Type B pancreatic cell (in vitro differentiated cells): ENCODE results near the gene COL23A1. TPM values are rescaled to one million over a fixed set of nuclear protein-coding genes. Genes with fewer than 3 reads are reported as not detected.

Experiments used
- DNase-seq: peaks from one replicate; pipeline ENCODE4 v3.0.0; 2021; ENCODE audit warnings: mixed read lengths; ENCODE audit not compliant: unreplicated experiment; ENCODE audit errors: extremely low spot score
- H3K27ac Mint-ChIP-seq: 2 replicates; pipeline ENCODE4 v1.8.0; 2021; ENCODE audit warnings: mild to moderate bottlenecking, mixed read lengths
- H3K27me3 Mint-ChIP-seq: 2 replicates; pipeline ENCODE4 v1.8.0; 2021; ENCODE audit warnings: mixed read lengths
- H3K36me3 Mint-ChIP-seq: 2 replicates; pipeline ENCODE4 v1.8.0; 2021; ENCODE audit warnings: mixed read lengths
- H3K4me1 Mint-ChIP-seq: one replicate; pipeline ENCODE4 v1.8.0; 2021; ENCODE audit warnings: mixed read lengths; ENCODE audit not compliant: unreplicated experiment
- H3K4me3 Mint-ChIP-seq: 2 replicates; pipeline ENCODE4 v1.8.0; 2021; ENCODE audit warnings: mild to moderate bottlenecking, mixed read lengths
- H3K9me3 Mint-ChIP-seq: 2 replicates; pipeline ENCODE4 v1.8.0; 2021; ENCODE audit warnings: mixed read lengths
- total RNA-seq: library from RNA; stranded (reverse); gene quantifications from 2 replicates; pipeline ENCODE4 v1.2.1, GENCODE V29; 2021; ENCODE audit warnings: low replicate concordance
- TF ChIP-seq, protein P1 (sequence below): fragments of 200-600 bp; sonication (generic); conservative IDR thresholded peaks from 2 replicates; pipeline ENCODE4 v1.5.0; 2021; ENCODE audit warnings: antibody characterized with exemption, mild to moderate bottlenecking

Gene COL23A1
- total RNA-seq, 1 donor from 2014 or later, result 15.5 TPM

DNA sequence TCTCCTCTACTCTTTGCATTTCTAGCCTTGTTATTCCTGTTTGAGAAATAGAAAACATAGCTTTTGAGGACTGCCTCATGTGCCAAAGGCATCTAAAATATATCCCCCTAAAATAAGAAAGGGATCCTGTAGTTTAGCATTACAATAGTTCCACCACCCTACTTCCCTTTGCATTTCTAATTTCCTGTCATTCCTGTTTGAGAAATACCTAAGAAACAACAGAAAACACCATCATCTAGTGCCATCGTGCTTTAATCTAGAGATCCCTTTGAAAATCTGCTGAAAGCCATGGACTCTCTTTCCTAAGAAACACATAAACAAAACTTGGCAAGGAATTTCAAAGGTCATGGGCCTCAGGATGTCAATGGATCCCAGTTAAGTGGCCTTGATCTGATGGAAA, 29.2 kb upstream of the COL23A1 start:
- H3K4me3 Mint-ChIP-seq, result no peak overlapping the region
- TF ChIP-seq, protein P1, sequence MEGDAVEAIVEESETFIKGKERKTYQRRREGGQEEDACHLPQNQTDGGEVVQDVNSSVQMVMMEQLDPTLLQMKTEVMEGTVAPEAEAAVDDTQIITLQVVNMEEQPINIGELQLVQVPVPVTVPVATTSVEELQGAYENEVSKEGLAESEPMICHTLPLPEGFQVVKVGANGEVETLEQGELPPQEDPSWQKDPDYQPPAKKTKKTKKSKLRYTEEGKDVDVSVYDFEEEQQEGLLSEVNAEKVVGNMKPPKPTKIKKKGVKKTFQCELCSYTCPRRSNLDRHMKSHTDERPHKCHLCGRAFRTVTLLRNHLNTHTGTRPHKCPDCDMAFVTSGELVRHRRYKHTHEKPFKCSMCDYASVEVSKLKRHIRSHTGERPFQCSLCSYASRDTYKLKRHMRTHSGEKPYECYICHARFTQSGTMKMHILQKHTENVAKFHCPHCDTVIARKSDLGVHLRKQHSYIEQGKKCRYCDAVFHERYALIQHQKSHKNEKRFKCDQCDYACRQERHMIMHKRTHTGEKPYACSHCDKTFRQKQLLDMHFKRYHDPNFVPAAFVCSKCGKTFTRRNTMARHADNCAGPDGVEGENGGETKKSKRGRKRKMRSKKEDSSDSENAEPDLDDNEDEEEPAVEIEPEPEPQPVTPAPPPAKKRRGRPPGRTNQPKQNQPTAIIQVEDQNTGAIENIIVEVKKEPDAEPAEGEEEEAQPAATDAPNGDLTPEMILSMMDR, result no peak
- no peaks in the 10 kb centered on the region for H3K27me3 Mint-ChIP-seq
- peaks cover 2% of the 10 kb centered on the region for H3K4me1 Mint-ChIP-seq
- H3K36me3 Mint-ChIP-seq, result peaks cover 35% of the 10 kb centered on the region
- H3K27ac Mint-ChIP-seq, result no peak overlapping the region
- no peak for DNase-seq
- no peaks in the 10 kb centered on the region for H3K9me3 Mint-ChIP-seq

DNA sequence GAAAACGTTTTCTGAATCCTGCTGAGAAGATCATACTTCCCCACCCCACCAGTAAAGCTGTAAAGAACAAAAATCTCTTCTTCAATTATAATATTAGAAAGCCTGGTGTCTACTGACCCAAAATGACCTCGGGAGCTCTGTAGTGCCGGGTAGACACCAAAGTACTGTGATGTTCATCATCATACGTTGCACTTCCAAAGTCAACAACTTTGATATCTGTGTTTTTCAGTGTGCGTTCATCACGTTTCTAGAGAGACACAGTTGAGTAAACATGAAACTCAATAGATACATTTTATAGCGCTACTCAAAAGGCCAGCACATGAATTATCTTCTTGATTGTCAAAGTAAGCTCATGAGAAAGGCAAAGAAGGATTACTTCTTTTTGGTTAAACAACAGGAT, 22.1 kb upstream of the COL23A1 start:
- TF ChIP-seq, protein P1, result no peak
- peaks cover 50% of the 10 kb centered on the region for H3K36me3 Mint-ChIP-seq
- H3K4me3 Mint-ChIP-seq, result no peak overlapping the region
- no peaks in the 10 kb centered on the region for H3K4me1 Mint-ChIP-seq
- no peaks in the 10 kb centered on the region for H3K9me3 Mint-ChIP-seq
- no peak for DNase-seq
- no peak overlapping the region for H3K27ac Mint-ChIP-seq
- no peaks in the 10 kb centered on the region for H3K27me3 Mint-ChIP-seq

DNA sequence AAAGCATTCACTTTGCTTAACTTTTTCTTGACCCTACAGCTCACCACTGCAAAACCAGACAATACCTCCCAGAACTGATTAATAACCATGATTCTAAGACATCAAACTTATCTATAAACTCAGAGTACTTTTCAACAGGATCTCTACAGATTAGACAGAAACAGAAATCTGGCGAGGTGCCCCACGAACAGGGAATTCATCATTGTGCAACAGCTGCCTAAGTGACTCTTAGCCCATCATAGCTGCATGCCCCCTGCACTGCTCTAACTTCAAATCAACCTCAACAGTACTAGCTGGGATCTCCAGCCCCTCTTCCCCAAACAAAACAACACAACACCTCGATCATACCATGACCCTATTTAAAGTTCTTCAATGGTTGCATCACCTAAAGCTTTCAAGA, 16.1 kb upstream of the COL23A1 start:
- DNase-seq, result no peak
- H3K27ac Mint-ChIP-seq, result no peak overlapping the region
- H3K4me3 Mint-ChIP-seq, result no peak overlapping the region
- no peaks in the 10 kb centered on the region for H3K27me3 Mint-ChIP-seq
- no peaks in the 10 kb centered on the region for H3K4me1 Mint-ChIP-seq
- peaks cover 54% of the 10 kb centered on the region for H3K36me3 Mint-ChIP-seq
- TF ChIP-seq, protein P1, result no peak
- H3K9me3 Mint-ChIP-seq, result no peaks in the 10 kb centered on the region

DNA sequence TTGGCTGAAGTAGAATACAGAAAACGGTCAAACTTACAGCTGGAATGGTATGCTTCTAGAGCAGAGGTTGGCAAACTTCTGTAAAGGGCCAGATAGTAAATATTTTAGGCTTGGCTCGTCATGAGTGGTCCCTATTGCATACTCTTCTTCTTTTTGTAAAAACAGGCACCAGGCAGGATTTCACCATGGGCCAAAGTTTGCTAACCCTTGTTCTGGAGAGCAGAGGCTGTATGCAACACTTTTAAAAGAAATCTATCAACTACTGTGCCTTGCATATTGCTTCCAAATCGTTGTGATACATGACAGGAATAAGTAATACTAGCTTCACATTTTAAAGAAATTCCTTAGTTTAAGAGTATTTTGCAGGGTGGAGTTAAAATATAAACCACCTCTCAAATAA, 15.6 kb upstream of the COL23A1 start:
- no peak overlapping the region for H3K4me3 Mint-ChIP-seq
- peaks cover 55% of the 10 kb centered on the region for H3K36me3 Mint-ChIP-seq
- no peaks in the 10 kb centered on the region for H3K4me1 Mint-ChIP-seq
- no peaks in the 10 kb centered on the region for H3K9me3 Mint-ChIP-seq
- no peak for DNase-seq
- no peaks in the 10 kb centered on the region for H3K27me3 Mint-ChIP-seq
- no peak overlapping the region for H3K27ac Mint-ChIP-seq
- TF ChIP-seq, protein P1, result no peak

DNA sequence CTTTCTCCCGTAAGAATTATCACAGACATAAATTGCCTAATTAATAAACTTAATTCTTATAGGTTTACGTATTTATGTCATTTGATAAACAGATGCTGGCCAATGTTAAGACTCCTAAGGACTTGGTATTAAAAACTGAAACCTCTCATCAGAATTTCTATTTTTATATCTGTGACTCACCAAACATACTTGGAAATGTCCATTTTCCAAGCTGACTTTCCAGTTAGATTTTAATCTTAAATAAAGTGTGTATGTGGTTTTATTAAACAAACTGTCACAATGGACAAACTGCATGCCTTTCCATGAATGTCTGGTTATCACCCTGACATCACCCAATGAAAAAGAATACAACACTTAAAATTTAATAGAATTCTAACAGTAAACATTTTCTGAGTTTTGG, 12.6 kb upstream of the COL23A1 start:
- TF ChIP-seq, protein P1, result no peak
- DNase-seq, result no peak
- Mint-ChIP-seq H3K4me3 (no peak overlapping the region), H3K27ac (no peak overlapping the region), H3K9me3 (no peaks in the 10 kb centered on the region), H3K4me1 (no peaks in the 10 kb centered on the region), H3K36me3 (peaks cover 53% of the 10 kb centered on the region), H3K27me3 (no peaks in the 10 kb centered on the region)

DNA sequence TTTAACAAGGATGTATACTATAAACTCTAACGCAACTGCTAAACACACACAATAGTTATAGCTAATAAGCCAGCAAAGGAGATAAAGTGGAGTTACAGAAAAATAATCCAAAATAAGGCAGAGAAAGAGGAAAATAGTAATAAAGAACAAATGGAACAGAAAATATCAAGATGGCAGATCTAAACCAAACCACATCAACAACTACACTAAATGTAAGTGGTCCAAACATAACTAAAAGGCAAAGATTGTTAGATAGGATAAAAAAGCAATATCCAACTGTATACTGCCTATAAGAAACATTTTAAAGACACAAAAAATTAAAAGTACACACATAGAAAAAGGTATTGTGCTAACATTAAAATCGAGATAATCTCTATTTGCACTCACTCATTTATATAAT, 5.6 kb upstream of the COL23A1 start:
- DNase-seq, result no peak
- TF ChIP-seq, protein P1, result no peak
- no peak overlapping the region for H3K27ac Mint-ChIP-seq
- H3K4me3 Mint-ChIP-seq, result no peak overlapping the region
- H3K27me3 Mint-ChIP-seq, result peaks cover 11% of the 10 kb centered on the region
- peaks cover 3% of the 10 kb centered on the region for H3K4me1 Mint-ChIP-seq
- H3K36me3 Mint-ChIP-seq, result peaks cover 50% of the 10 kb centered on the region
- H3K9me3 Mint-ChIP-seq, result peaks cover 10% of the 10 kb centered on the region
